ENCODE data around the gene NLRP5.

NLRP5 gene

GRCh38 chr19:56026769-56027168 lies 40.2 kb downstream of the NLRP5 start (continued):
- TF ChIP-seq ZNF280D (tag by site-specific recombination; IDR thresholded peaks at IDR 0.05), result no peak
- no peak for TF ChIP-seq ZNF645 (tag by site-specific recombination; IDR thresholded peaks at IDR 0.05)

GRCh38 chr19:56053596-56053995 lies 67.0 kb downstream of the NLRP5 start:
- Histone ChIP-seq H3K9me3 (ENCODE audit: control insufficient read depth, insufficient read depth, low read depth, low read length) (no peaks in the 10 kb centered on the region), H3K36me3 (ENCODE audit: control insufficient read depth in 2 of 2, insufficient read depth in 1 of 2, low read length in 2 of 2) (no peaks in the 10 kb centered on the region), H3K27ac (ENCODE audit: extremely low read depth, low read depth, low read length) (no peak overlapping the region), H3K4me3 (ENCODE audit: low read depth, low read length) (no peak overlapping the region), H3K4me1 (ENCODE audit: control insufficient read depth, insufficient read depth, low read length) (no peaks in the 10 kb centered on the region)
- ChIA-PET CTCF (interaction anchor here (0.5 to 0.8 kb wide), 2 partner anchors 13 to 53 kb away, joined by 3 to 5 read pairs; no protein-coding TSS in a partner anchor), POLR2A (no interaction called here)
- no peak for TF ChIP-seq MZF1 (tag by site-specific recombination; IDR thresholded peaks at IDR 0.05; ENCODE audit: borderline replicate concordance)
- no peak for TF ChIP-seq ZBTB7A (tag by site-specific recombination; IDR thresholded peaks at IDR 0.05; ENCODE audit: low read depth)
- TF ChIP-seq ZNF362 (tag by site-specific recombination; IDR thresholded peaks at IDR 0.05), result no peak
- no peak for TF ChIP-seq ZNF596 (tag by site-specific recombination; IDR thresholded peaks at IDR 0.05)
- TF ChIP-seq ZNF660 (tag by site-specific recombination; IDR thresholded peaks at IDR 0.05), result no peak
- TF ChIP-seq ZNF16 (tag by site-specific recombination; IDR thresholded peaks at IDR 0.05; ENCODE audit: low read depth), result no peak
- TF ChIP-seq PRDM4 (tag by site-specific recombination; IDR thresholded peaks at IDR 0.05), result no peak
- TF ChIP-seq ZNF19 (tag by site-specific recombination; IDR thresholded peaks at IDR 0.05; ENCODE audit: low read depth), result no peak
- TF ChIP-seq ZNF529 (tag by site-specific recombination; IDR thresholded peaks at IDR 0.05; ENCODE audit: insufficient replicate concordance), result no peak
- TF ChIP-seq ZNF274 (IDR thresholded peaks at IDR 0.05; ENCODE audit: low read length), result no peak
- TF ChIP-seq ZNF274 (tag by site-specific recombination; IDR thresholded peaks at IDR 0.05; ENCODE audit: borderline replicate concordance), result no peak
- no peak for TF ChIP-seq KLF17 (tag by site-specific recombination; IDR thresholded peaks at IDR 0.05)
